Measurements from ENCODE around the gene WNT3.
"Not testable (repeated sequence)": the region's sequence is repeated elsewhere in the genome, so short reads cannot be mapped to it uniquely, and the experiment has no call there.

WNT3 gene

GRCh38 chr17:46815474-46816353 is 2.8 kb downstream of the WNT3 start:
- in situ Hi-C loops (cut with MboI; ENCODE audit: low sequenced_read_pairs), result no loop called here

- in situ Hi-C loops (cut with MboI; ENCODE audit: low sequenced_read_pairs), result no loop called here
These were observed 4.0 kb downstream of the WNT3 start for GRCh38 chr17:46814446-46814845.

GRCh38 chr17:46813920-46814319 is 4.6 kb downstream of the WNT3 start:
- in situ Hi-C loops (cut with MboI; ENCODE audit: low sequenced_read_pairs), result no loop called here

GRCh38 chr17:46812624-46813318 is 5.7 kb downstream of the WNT3 start:
- in situ Hi-C loops (cut with MboI; ENCODE audit: low sequenced_read_pairs), result no loop called here

- in situ Hi-C loops (cut with MboI; ENCODE audit: low sequenced_read_pairs), result no loop called here
These were observed 6.4 kb downstream of the WNT3 start for GRCh38 chr17:46811978-46812583.

GRCh38 chr17:46810837-46811236 is 7.7 kb downstream of the WNT3 start:
- in situ Hi-C loops (cut with MboI; ENCODE audit: low sequenced_read_pairs), result no loop called here

- in situ Hi-C loops (cut with MboI; ENCODE audit: low sequenced_read_pairs), result no loop called here
These were observed 9.4 kb downstream of the WNT3 start for GRCh38 chr17:46809110-46809571.

- in situ Hi-C loops (cut with MboI; ENCODE audit: low sequenced_read_pairs), result no loop called here
These were observed 12.7 kb downstream of the WNT3 start for GRCh38 chr17:46805771-46806170.

GRCh38 chr17:46803544-46803943 is 14.9 kb downstream of the WNT3 start:
- in situ Hi-C loops (cut with MboI; ENCODE audit: low sequenced_read_pairs), result no loop called here

- in situ Hi-C loops (cut with MboI; ENCODE audit: low sequenced_read_pairs), result no loop called here
These were observed 15.7 kb downstream of the WNT3 start for GRCh38 chr17:46802800-46803199.

GRCh38 chr17:46800573-46800972 is 17.9 kb downstream of the WNT3 start:
- in situ Hi-C loops (cut with MboI; ENCODE audit: low sequenced_read_pairs), result no loop called here

- in situ Hi-C loops (cut with MboI; ENCODE audit: low sequenced_read_pairs), result no loop called here
These were observed 21.4 kb downstream of the WNT3 start for GRCh38 chr17:46796956-46797530.

GRCh38 chr17:46796524-46796923 is 22.0 kb downstream of the WNT3 start:
- in situ Hi-C loops (cut with MboI; ENCODE audit: low sequenced_read_pairs), result no loop called here

GRCh38 chr17:46796084-46796483 is 22.4 kb downstream of the WNT3 start:
- in situ Hi-C loops (cut with MboI; ENCODE audit: low sequenced_read_pairs), result no loop called here

GRCh38 chr17:46795379-46795952 is 23.0 kb downstream of the WNT3 start:
- in situ Hi-C loops (cut with MboI; ENCODE audit: low sequenced_read_pairs), result no loop called here

GRCh38 chr17:46794318-46794717 is 24.2 kb downstream of the WNT3 start:
- in situ Hi-C loops (cut with MboI; ENCODE audit: low sequenced_read_pairs), result no loop called here

GRCh38 chr17:46793541-46793940 is 25.0 kb downstream of the WNT3 start:
- in situ Hi-C loops (cut with MboI; ENCODE audit: low sequenced_read_pairs), result no loop called here

- in situ Hi-C loops (cut with MboI; ENCODE audit: low sequenced_read_pairs), result not testable (repeated sequence)
These were observed 25.5 kb downstream of the WNT3 start for GRCh38 chr17:46793023-46793422.

GRCh38 chr17:46792071-46792470 is 26.4 kb downstream of the WNT3 start:
- in situ Hi-C loops (cut with MboI; ENCODE audit: low sequenced_read_pairs), result no loop called here

GRCh38 chr17:46791531-46791930 is 27.0 kb downstream of the WNT3 start:
- in situ Hi-C loops (cut with MboI; ENCODE audit: low sequenced_read_pairs), result no loop called here

- in situ Hi-C loops (cut with MboI; ENCODE audit: low sequenced_read_pairs), result no loop called here
These were observed 28.3 kb downstream of the WNT3 start for GRCh38 chr17:46790216-46790615.
